Type B pancreatic cell (in vitro differentiated cells): ENCODE results near the gene MTCL3.

Experiments
- DNase-seq: peaks from one replicate; pipeline ENCODE4 v3.0.0; 2021; ENCODE audit warnings: mixed read lengths; ENCODE audit not compliant: unreplicated experiment; ENCODE audit errors: extremely low spot score
- H3K27ac Mint-ChIP-seq: 2 replicates; pipeline ENCODE4 v1.8.0; 2021; ENCODE audit warnings: mild to moderate bottlenecking, mixed read lengths
- H3K27me3 Mint-ChIP-seq: 2 replicates; pipeline ENCODE4 v1.8.0; 2021; ENCODE audit warnings: mixed read lengths
- H3K36me3 Mint-ChIP-seq: 2 replicates; pipeline ENCODE4 v1.8.0; 2021; ENCODE audit warnings: mixed read lengths
- H3K4me1 Mint-ChIP-seq: one replicate; pipeline ENCODE4 v1.8.0; 2021; ENCODE audit warnings: mixed read lengths; ENCODE audit not compliant: unreplicated experiment
- H3K4me3 Mint-ChIP-seq: 2 replicates; pipeline ENCODE4 v1.8.0; 2021; ENCODE audit warnings: mild to moderate bottlenecking, mixed read lengths
- H3K9me3 Mint-ChIP-seq: 2 replicates; pipeline ENCODE4 v1.8.0; 2021; ENCODE audit warnings: mixed read lengths
- CTCF ChIP-seq: fragments of 200-600 bp; sonication (generic); conservative IDR thresholded peaks from 2 replicates; pipeline ENCODE4 v1.5.0; 2021; ENCODE audit warnings: antibody characterized with exemption, mild to moderate bottlenecking

The MTCL3 gene

GRCh38 chr6:127447780-127448179 lies 71.4 kb downstream of the MTCL3 start:
- Mint-ChIP-seq H3K9me3 (no peaks in the 10 kb centered on the region), H3K4me1 (no peaks in the 10 kb centered on the region), H3K4me3 (no peak overlapping the region), H3K27ac (no peak overlapping the region), H3K36me3 (peaks cover 5% of the 10 kb centered on the region), H3K27me3 (no peaks in the 10 kb centered on the region)
- DNase-seq = no peak
- no peak for TF ChIP-seq CTCF

DNA sequence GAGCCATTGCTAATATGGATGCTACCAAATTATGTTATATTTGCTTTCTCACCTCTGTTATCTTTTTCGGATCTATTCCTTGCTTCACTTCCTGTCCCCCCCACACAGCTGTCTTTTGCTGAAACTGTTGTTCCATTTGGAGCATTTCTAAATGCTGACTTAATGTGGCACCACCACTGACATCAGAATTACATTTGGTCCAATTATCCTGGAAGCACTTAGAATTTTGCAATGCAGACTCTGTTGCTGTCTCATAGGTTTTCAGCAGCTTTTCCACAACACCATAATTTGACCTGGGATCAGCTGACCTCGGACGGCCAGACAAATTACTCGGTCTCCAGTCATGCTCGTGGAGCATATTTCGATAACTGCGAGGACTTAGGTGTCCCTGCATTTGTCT lies 72.8 kb downstream of the MTCL3 start:
- no peak for DNase-seq
- no peak overlapping the region for H3K27ac Mint-ChIP-seq
- H3K36me3 Mint-ChIP-seq = peaks cover 5% of the 10 kb centered on the region
- no peak overlapping the region for H3K4me3 Mint-ChIP-seq
- no peaks in the 10 kb centered on the region for H3K4me1 Mint-ChIP-seq
- H3K27me3 Mint-ChIP-seq = no peaks in the 10 kb centered on the region
- no peak for TF ChIP-seq CTCF
- H3K9me3 Mint-ChIP-seq = no peaks in the 10 kb centered on the region

DNA sequence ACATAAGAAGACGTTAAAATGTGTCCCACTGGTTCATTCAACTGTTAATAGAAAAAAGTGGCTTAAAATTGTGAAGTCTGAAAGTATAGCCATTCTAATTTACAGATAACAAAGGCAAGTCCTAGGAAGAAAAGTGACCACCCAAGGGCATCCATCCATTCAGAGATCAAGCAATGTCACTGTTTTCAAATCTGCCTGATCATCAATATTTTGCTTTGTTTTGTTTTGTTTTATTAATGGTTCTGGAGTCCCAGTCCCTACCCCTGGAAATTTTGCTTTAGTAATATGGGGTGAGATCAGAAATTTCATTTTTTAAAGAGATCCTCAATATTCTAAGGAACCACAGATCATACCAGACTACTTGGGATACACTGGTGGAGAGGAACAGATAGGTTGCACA lies 77.3 kb downstream of the MTCL3 start:
- no peaks in the 10 kb centered on the region for H3K4me1 Mint-ChIP-seq
- no peak for DNase-seq
- no peak overlapping the region for H3K4me3 Mint-ChIP-seq
- no peaks in the 10 kb centered on the region for H3K27me3 Mint-ChIP-seq
- no peak for TF ChIP-seq CTCF
- H3K27ac Mint-ChIP-seq = no peak overlapping the region
- no peaks in the 10 kb centered on the region for H3K9me3 Mint-ChIP-seq
- no peaks in the 10 kb centered on the region for H3K36me3 Mint-ChIP-seq

DNA sequence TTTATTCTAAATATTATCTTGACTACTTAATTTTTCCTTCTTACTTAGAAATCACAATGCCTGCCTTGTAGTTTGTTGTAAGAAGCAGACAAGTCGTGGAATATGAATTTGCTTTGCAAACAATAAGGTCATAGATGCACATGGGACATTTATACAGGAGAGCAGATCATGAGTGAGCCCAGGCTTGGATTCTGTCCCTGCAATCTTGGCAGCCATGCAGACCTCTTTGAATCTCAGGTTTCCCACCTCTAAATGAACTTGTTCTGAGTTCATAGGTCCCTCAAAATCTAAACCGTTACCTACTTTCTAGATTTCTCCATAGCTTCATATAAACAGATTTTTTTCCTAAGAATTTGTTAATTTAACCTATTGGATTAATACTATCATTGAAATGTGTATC lies 79.4 kb downstream of the MTCL3 start:
- Mint-ChIP-seq H3K4me3 (no peak overlapping the region), H3K27ac (no peak overlapping the region), H3K27me3 (no peaks in the 10 kb centered on the region), H3K4me1 (no peaks in the 10 kb centered on the region), H3K9me3 (no peaks in the 10 kb centered on the region), H3K36me3 (no peaks in the 10 kb centered on the region)
- no peak for DNase-seq
- no peak for TF ChIP-seq CTCF

- H3K36me3 Mint-ChIP-seq = no peaks in the 10 kb centered on the region
- H3K4me1 Mint-ChIP-seq = no peaks in the 10 kb centered on the region
- H3K27ac Mint-ChIP-seq = no peak overlapping the region
- no peak for DNase-seq
- no peaks in the 10 kb centered on the region for H3K27me3 Mint-ChIP-seq
- TF ChIP-seq CTCF = no peak
- no peaks in the 10 kb centered on the region for H3K9me3 Mint-ChIP-seq
- no peak overlapping the region for H3K4me3 Mint-ChIP-seq
Observed at GRCh38 chr6:127436578-127437110, 82.5 kb downstream of the MTCL3 start.

DNA sequence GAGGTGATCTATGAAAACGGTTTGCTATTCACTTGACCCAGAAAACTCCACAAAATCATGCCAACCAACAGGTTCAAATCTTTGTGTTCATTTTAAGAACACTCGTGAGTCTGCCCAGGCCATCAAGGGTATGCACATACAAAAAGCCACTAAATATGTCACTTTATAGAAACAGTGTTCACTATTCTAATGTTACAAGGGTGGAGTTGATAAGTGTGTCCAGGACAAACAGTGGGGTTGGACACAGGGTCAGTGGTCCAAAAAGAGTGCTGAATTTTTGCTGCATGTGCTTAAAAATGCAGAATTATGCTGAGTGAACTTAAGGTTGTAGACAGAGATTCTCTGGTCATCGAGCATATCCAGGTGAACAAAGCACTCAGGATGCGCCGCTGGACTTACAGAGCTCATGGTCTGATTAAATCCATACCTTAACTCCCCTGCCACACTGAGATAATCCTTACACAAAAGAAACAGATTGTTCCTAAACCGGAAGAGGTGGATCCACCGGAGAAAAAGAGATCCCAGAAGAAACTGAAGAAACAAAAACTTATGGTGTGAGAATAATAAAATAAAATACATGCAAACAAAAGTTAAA lies 83.4 kb downstream of the MTCL3 start:
- H3K36me3 Mint-ChIP-seq = no peaks in the 10 kb centered on the region
- no peak overlapping the region for H3K4me3 Mint-ChIP-seq

More for the DNA sequence above, 83.4 kb downstream of the MTCL3 start:
- Mint-ChIP-seq H3K4me1 (no peaks in the 10 kb centered on the region), H3K27ac (no peak overlapping the region), H3K27me3 (no peaks in the 10 kb centered on the region), H3K9me3 (peaks cover 9% of the 10 kb centered on the region)
- no peak for TF ChIP-seq CTCF
- DNase-seq = no peak
